Osteocyte (in vitro differentiated cells): ENCODE results near the gene STK16. TPM values are rescaled to one million over a fixed set of nuclear protein-coding genes. Genes with fewer than 3 reads are reported as not detected.
A peak's percentile ranks its signal among the peaks of the same experiment; 100 is the strongest.

Source experiments
- DNase-seq: peaks from one replicate; pipeline ENCODE4 v3.0.0; 2021; ENCODE audit warnings: mixed read lengths; ENCODE audit not compliant: unreplicated experiment; ENCODE audit errors: extremely low spot score
- H3K27ac Mint-ChIP-seq: one replicate; pipeline ENCODE4 v1.8.0; 2021; ENCODE audit warnings: mild to moderate bottlenecking, mixed read lengths; ENCODE audit not compliant: unreplicated experiment
- H3K27me3 Mint-ChIP-seq: one replicate; pipeline ENCODE4 v1.8.0; 2021; ENCODE audit warnings: mixed read lengths; ENCODE audit not compliant: unreplicated experiment
- H3K36me3 Mint-ChIP-seq: one replicate; pipeline ENCODE4 v1.8.0; 2021; ENCODE audit warnings: mixed read lengths; ENCODE audit not compliant: unreplicated experiment
- H3K4me1 Mint-ChIP-seq: one replicate; pipeline ENCODE4 v1.8.0; 2021; ENCODE audit warnings: mixed read lengths; ENCODE audit not compliant: unreplicated experiment
- H3K4me3 Mint-ChIP-seq: one replicate; pipeline ENCODE4 v1.8.0; 2021; ENCODE audit warnings: mild to moderate bottlenecking, moderate library complexity, mixed read lengths; ENCODE audit not compliant: unreplicated experiment
- H3K9me3 Mint-ChIP-seq: one replicate; pipeline ENCODE4 v1.8.0; 2021; ENCODE audit warnings: mixed read lengths; ENCODE audit not compliant: unreplicated experiment
- CTCF ChIP-seq: fragments of 200-600 bp; sonication (generic); IDR thresholded peaks from 2 replicates; pipeline ENCODE4 v1.5.0; 2021; ENCODE audit warnings: antibody characterized with exemption, mild to moderate bottlenecking, moderate library complexity
- total RNA-seq: library from RNA; stranded (reverse); gene quantifications from 2 replicates; pipeline ENCODE4 v1.2.1, GENCODE V29; 2021

The STK16 gene
- total RNA-seq, 1 donor from 2014 or later: 28.3 TPM

GRCh38 chr2:219215871-219216534 lies 29.3 kb upstream of the STK16 start:
- TF ChIP-seq CTCF: no peak
- H3K4me1 Mint-ChIP-seq: peaks cover 25% of the 10 kb centered on the region
- H3K36me3 Mint-ChIP-seq: peaks cover 24% of the 10 kb centered on the region
- no peaks in the 10 kb centered on the region for H3K9me3 Mint-ChIP-seq
- H3K4me3 Mint-ChIP-seq: no peak overlapping the region
- no peak for DNase-seq
- H3K27ac Mint-ChIP-seq: no peak overlapping the region
- H3K27me3 Mint-ChIP-seq: no peaks in the 10 kb centered on the region

DNA sequence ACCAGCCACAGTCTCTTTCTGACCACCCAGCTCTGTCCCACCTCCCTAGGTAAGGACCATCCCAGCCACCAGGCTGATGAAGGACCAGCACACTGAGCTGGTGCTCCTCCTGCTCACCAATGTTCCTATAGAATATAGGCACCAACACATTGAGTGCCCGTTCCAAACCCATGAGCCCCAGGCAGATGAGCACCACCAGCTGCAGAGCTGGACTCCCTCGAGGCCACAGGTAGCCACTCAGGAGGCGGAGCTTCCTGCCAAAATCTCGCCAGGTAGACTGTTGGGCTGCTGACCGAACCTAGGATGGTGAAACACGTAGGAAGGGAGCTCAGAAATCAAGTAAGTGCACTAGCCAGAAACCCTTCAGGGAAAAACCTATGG lies 28.8 kb upstream of the STK16 start:
- Mint-ChIP-seq H3K4me1 (peaks cover 25% of the 10 kb centered on the region), H3K27me3 (no peaks in the 10 kb centered on the region), H3K27ac (peak overlapping the region; percentile 99), H3K36me3 (peaks cover 28% of the 10 kb centered on the region), H3K4me3 (no peak overlapping the region), H3K9me3 (no peaks in the 10 kb centered on the region)
- DNase-seq: no peak
- TF ChIP-seq CTCF: no peak

- Mint-ChIP-seq H3K36me3 (peaks cover 30% of the 10 kb centered on the region), H3K4me3 (peak overlapping the region; percentile 83), H3K27ac (peak overlapping the region; percentile 99), H3K9me3 (no peaks in the 10 kb centered on the region), H3K27me3 (no peaks in the 10 kb centered on the region), H3K4me1 (peaks cover 25% of the 10 kb centered on the region)
- TF ChIP-seq CTCF: no peak
- DNase-seq: peak; percentile 90
These were observed 27.0 kb upstream of the STK16 start for GRCh38 chr2:219218217-219218731.

DNA sequence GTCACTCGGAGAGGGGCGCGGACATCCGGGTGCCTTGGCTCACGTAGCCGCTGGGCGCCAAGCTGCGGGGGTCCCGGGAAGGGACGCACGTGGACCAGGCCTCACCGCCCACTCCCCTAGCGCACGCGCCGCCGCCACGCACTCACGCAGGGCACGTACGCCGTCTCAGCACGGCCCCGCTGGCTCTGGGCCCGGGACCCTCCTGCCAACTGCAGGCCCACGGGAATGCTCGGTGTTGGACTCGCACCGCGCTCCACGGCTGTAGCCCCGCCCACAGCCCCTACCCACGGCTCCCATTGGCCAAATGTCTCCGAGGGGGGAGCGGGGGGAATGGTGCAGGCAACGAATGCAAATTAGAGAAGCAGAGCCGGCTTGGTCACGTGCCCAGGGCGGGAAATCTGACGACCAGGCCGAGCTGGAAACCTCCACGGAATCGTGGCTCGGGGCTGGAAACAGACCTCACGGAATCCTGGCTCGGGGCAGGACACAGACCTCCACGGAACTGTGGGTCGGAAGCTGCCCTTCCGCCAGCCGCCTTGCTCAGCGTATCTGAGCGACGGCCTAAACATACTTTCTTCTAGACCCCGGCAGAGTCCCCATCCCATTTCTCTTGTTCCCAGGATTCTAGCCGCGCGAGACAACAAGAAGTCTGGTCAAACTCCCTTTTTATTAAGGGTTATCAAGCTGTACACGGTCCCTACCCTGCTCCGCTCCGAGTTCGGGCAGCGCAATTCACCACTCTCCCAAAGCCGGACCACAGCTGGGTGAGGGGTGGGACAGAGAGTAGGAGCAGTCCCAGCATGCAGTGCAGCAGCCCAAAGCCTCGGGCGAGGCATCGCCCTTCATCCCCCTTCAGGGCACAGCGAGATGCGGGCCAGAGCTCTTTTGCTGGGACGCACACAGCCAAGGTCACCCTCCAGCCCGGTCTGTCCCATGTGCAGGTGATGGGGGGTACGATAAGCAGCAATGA lies 26.3 kb upstream of the STK16 start, which contains the start of gene ABCB6:
Gene ABCB6 (minus strand): TSS at position 227 of the 970 bp plus-strand sequence. CDS start 285 bp downstream, outside the sequence.
- peak within 1 kb of the TSS; percentile 83 for H3K4me3 Mint-ChIP-seq
- H3K27ac Mint-ChIP-seq: peak within 1 kb of the TSS; percentile 99
- no peaks in the 10 kb centered on the region for H3K27me3 Mint-ChIP-seq
- TF ChIP-seq CTCF: no peak
- DNase-seq: peak; percentile 98
- H3K36me3 Mint-ChIP-seq: peaks cover 29% of the 10 kb centered on the region
- peaks cover 25% of the 10 kb centered on the region for H3K4me1 Mint-ChIP-seq
- H3K9me3 Mint-ChIP-seq: no peaks in the 10 kb centered on the region
